AG04449 (cell line): ENCODE data around the gene GJA3.

Experiments used
- CTCF ChIA-PET: fragments of 350-600 bp; formaldehyde crosslinking; extraction: SDS; loops from one replicate; lab custom pipeline; 2021; ENCODE audit warnings: antibody characterized with exemption; lab: Yijun Ruan, JAX
- POLR2A ChIA-PET: fragments of 400-600, 350-600 bp; formaldehyde crosslinking; extraction: SDS; loops from one replicate; lab custom pipeline; 2020; ENCODE audit warnings: antibody characterized with exemption, inconsistent platforms; lab: Yijun Ruan, JAX
- DNase-seq: peaks from one replicate; pipeline ENCODE4 v3.0.0-alpha.2; 2010; ENCODE audit warnings: low read depth, low spot score
- H3K4me3 ChIP-seq: 2 replicates; pipeline ENCODE4 v1.5.1; 2011; ENCODE audit warnings: low read depth, mild to moderate bottlenecking, control low read depth, low read length
- CTCF ChIP-seq: IDR thresholded peaks from one replicate; pipeline ENCODE4 v1.5.1; 2011; ENCODE audit warnings: mild to moderate bottlenecking, moderate library complexity, low read length, control low read depth, inconsistent platforms; ENCODE audit not compliant: insufficient read depth; ENCODE audit errors: missing control alignments

Gene GJA3

GRCh38 chr13:20129076-20129475, 31.8 kb downstream of the GJA3 start:
- ChIA-PET CTCF (interaction anchor here (1.6 to 1.8 kb wide), 2 partner anchors 10 kb away, joined by 7 to 8 read pairs; no protein-coding TSS in a partner anchor), POLR2A (no interaction called here)
- TF ChIP-seq CTCF: no peak
- no peak overlapping the region for H3K4me3 ChIP-seq
- no peak for DNase-seq

- peak overlapping the region; percentile 46 for H3K4me3 ChIP-seq
- DNase-seq: no peak
- CTCF ChIA-PET: interaction anchor here (0.5 to 2.2 kb wide), 9 partner anchors 10 to 36 kb away, joined by 3 to 8 read pairs (median 4); partner anchors contain the start of gene GJA3
- TF ChIP-seq CTCF: peak; percentile 0
- POLR2A ChIA-PET: no interaction called here
These were observed 32.4 kb downstream of the GJA3 start for GRCh38 chr13:20128459-20128931.

- TF ChIP-seq CTCF: peak; percentile 63
- no peak for DNase-seq
- CTCF ChIA-PET: interaction anchor here (0.5 to 2.2 kb wide), 13 partner anchors 9 to 143 kb away, joined by 3 to 8 read pairs (median 4); partner anchors contain the start of gene GJA3
- POLR2A ChIA-PET: interaction anchor here (1.3 kb wide), 1 partner anchor 10 kb away, joined by 4 read pairs; no protein-coding TSS in a partner anchor
- H3K4me3 ChIP-seq: peak overlapping the region; percentile 46
These were observed 33.0 kb downstream of the GJA3 start for GRCh38 chr13:20127562-20128458.

GRCh38 chr13:20127262-20127561, 33.6 kb downstream of the GJA3 start:
- CTCF ChIA-PET: interaction anchor here (1.0 to 2.2 kb wide), 10 partner anchors 12 to 576 kb away, joined by 3 to 7 read pairs (median 4); partner anchors contain the start of genes GJA3 and IL17D
- H3K4me3 ChIP-seq: no peak overlapping the region
- TF ChIP-seq CTCF: no peak
- DNase-seq: no peak
- POLR2A ChIA-PET: interaction anchor here (1.3 kb wide), 1 partner anchor 9 kb away, joined by 4 read pairs; no protein-coding TSS in a partner anchor

- ChIA-PET POLR2A (interaction anchor here (1.3 kb wide), 1 partner anchor 9 kb away, joined by 4 read pairs; no protein-coding TSS in a partner anchor), CTCF (interaction anchor here (0.9 to 2.2 kb wide), 8 partner anchors 16 to 577 kb away, joined by 3 to 7 read pairs (median 3); partner anchors contain the start of genes GJA3 and IL17D)
- no peak for DNase-seq
- no peak for TF ChIP-seq CTCF
- H3K4me3 ChIP-seq: no peak overlapping the region
These were observed 34.2 kb downstream of the GJA3 start for GRCh38 chr13:20126541-20127261.
